Nephron progenitor cell (in vitro differentiated cells): ENCODE results near the gene EMX1.
A peak's percentile ranks its signal among the peaks of the same experiment; 100 is the strongest.

Source experiments
- DNase-seq: peaks from one replicate; pipeline ENCODE4 v3.0.0; 2021
- H3K27ac Mint-ChIP-seq: 2 replicates; pipeline ENCODE4 v1.8.0; 2021; ENCODE audit warnings: mild to moderate bottlenecking, moderate library complexity, mixed read lengths
- H3K27me3 Mint-ChIP-seq: 2 replicates; pipeline ENCODE4 v1.8.0; 2021; ENCODE audit warnings: mild to moderate bottlenecking, low read depth, mixed read lengths; ENCODE audit not compliant: poor library complexity
- H3K36me3 Mint-ChIP-seq: 2 replicates; pipeline ENCODE4 v1.8.0; 2021; ENCODE audit warnings: low read depth, mixed read lengths
- H3K4me1 Mint-ChIP-seq: 2 replicates; pipeline ENCODE4 v1.8.0; 2021; ENCODE audit warnings: mixed read lengths
- H3K4me3 Mint-ChIP-seq: 2 replicates; pipeline ENCODE4 v1.8.0; 2021; ENCODE audit warnings: mild to moderate bottlenecking, moderate library complexity, mixed read lengths
- H3K9me3 Mint-ChIP-seq: 2 replicates; pipeline ENCODE4 v1.8.0; 2021; ENCODE audit warnings: mild to moderate bottlenecking, moderate library complexity, mixed read lengths
- CTCF ChIP-seq: fragments of 200-600 bp; sonication (generic); IDR thresholded peaks from 2 replicates; pipeline ENCODE4 v1.5.0; 2021; ENCODE audit warnings: antibody characterized with exemption

Gene EMX1

DNA sequence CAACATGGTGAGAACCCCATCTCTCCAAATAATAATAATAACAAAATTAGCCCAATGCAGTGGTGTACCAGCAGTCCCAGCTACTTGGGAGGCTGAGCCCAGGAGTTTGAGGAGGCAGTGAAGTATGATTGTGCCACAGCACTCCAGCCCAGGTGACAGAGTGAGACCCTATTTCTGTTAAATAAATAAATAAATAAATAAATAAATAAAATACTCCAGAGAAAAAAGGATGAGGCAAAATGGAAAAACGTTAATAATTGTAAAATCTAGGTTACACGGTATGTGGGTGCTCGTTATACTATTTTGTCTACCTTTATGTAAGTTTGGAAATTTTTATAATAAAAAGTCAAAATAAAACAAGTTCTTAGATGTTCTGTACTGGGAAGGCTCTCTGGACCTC, 8.6 kb upstream of the EMX1 start:
- TF ChIP-seq CTCF = no peak
- Mint-ChIP-seq H3K27ac (no peak overlapping the region), H3K9me3 (peaks cover 6% of the 10 kb centered on the region), H3K4me1 (no peaks in the 10 kb centered on the region), H3K4me3 (no peak overlapping the region), H3K27me3 (peaks cover 95% of the 10 kb centered on the region), H3K36me3 (no peaks in the 10 kb centered on the region)
- no peak for DNase-seq

- DNase-seq = no peak
- peaks cover 3% of the 10 kb centered on the region for H3K9me3 Mint-ChIP-seq
- no peak overlapping the region for H3K27ac Mint-ChIP-seq
- H3K4me1 Mint-ChIP-seq = peaks cover 4% of the 10 kb centered on the region
- no peaks in the 10 kb centered on the region for H3K36me3 Mint-ChIP-seq
- peaks cover 96% of the 10 kb centered on the region for H3K27me3 Mint-ChIP-seq
- no peak for TF ChIP-seq CTCF
- H3K4me3 Mint-ChIP-seq = no peak overlapping the region
Observed at GRCh38 chr2:72911256-72911655, 6.1 kb upstream of the EMX1 start.

DNA sequence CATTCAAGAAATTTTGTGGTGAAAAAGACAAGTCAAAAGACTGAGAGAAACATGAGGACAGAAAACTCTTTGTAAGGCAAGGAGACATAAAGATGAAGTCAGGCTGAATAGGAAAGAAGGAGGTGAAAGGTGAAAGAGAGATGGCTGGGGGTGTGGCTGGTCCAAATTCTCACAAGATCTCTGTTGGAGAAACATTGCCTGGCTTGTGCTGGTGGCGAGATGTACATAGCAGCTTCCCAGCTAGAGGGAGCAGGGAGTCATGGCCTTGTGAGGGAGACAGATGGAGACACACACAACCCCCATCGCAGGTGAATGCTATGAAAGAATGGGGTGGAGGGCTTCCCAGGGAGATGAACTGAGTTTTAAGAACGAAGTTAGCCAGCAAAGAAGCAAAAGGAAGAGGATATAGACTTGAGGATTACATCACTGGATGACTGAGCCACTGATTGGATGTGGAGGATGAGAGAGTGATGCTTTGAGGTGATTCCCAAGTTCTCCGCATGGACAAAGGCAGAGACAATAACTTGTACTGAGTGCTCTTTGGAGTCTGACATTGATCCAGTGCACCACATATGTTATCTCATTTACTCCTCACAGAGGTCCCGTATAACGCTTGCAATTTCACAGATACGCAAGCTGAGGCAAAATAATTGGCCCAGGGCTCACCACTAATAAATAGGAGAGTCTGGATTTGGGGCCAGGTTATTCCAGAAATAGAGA, 3.7 kb upstream of the EMX1 start:
- Mint-ChIP-seq H3K36me3 (no peaks in the 10 kb centered on the region), H3K9me3 (no peaks in the 10 kb centered on the region), H3K27me3 (peaks cover 85% of the 10 kb centered on the region), H3K4me3 (no peak overlapping the region), H3K27ac (no peak overlapping the region), H3K4me1 (peaks cover 10% of the 10 kb centered on the region)
- no peak for TF ChIP-seq CTCF
- peak; percentile 3 for DNase-seq

- no peaks in the 10 kb centered on the region for H3K36me3 Mint-ChIP-seq
- H3K4me3 Mint-ChIP-seq = no peak overlapping the region
- H3K4me1 Mint-ChIP-seq = peaks cover 16% of the 10 kb centered on the region
- no peak overlapping the region for H3K27ac Mint-ChIP-seq
- peaks cover 81% of the 10 kb centered on the region for H3K27me3 Mint-ChIP-seq
- no peak for TF ChIP-seq CTCF
- H3K9me3 Mint-ChIP-seq = peaks cover 3% of the 10 kb centered on the region
- peak; percentile 2 for DNase-seq
Observed at GRCh38 chr2:72914206-72914559, 3.1 kb upstream of the EMX1 start.

GRCh38 chr2:72914589-72915319, 2.6 kb upstream of the EMX1 start:
- no peaks in the 10 kb centered on the region for H3K36me3 Mint-ChIP-seq
- peaks cover 17% of the 10 kb centered on the region for H3K4me1 Mint-ChIP-seq
- peak; percentile 24 for DNase-seq
- H3K27ac Mint-ChIP-seq = no peak overlapping the region
- peaks cover 4% of the 10 kb centered on the region for H3K9me3 Mint-ChIP-seq
- peak overlapping the region; percentile 55 for H3K4me3 Mint-ChIP-seq
- peaks cover 75% of the 10 kb centered on the region for H3K27me3 Mint-ChIP-seq
- TF ChIP-seq CTCF = no peak
